Spinal cord (tissue), 10 donors: Measurements from ENCODE around the gene SMYD3. TPM values are rescaled to one million over a fixed set of nuclear protein-coding genes. Genes with fewer than 3 reads are reported as not detected.
A peak's percentile ranks its signal among the peaks of the same experiment; 100 is the strongest.

Experiments
- DNase-seq, 6 donors: peaks; one replicate each; pipeline versions ENCODE4 v3.0.0 to v3.0.0-alpha.2; 2013 to 2015; ENCODE audit warnings: low spot score in 6 of 6, low read depth in 4 of 6
- H3K27ac ChIP-seq: one replicate; pipeline ENCODE4 v1.5.1; 2013; ENCODE audit warnings: low read depth, low read length, control low read depth
- H3K27me3 ChIP-seq: one replicate; pipeline ENCODE4 v1.6.1; 2013; ENCODE audit warnings: low read length; ENCODE audit not compliant: control insufficient read depth, insufficient read depth
- H3K36me3 ChIP-seq: one replicate; pipeline ENCODE4 v1.6.1; 2013; ENCODE audit warnings: low read length; ENCODE audit not compliant: control insufficient read depth, insufficient read depth
- H3K4me1 ChIP-seq: one replicate; pipeline ENCODE4 v1.6.1; 2013; ENCODE audit warnings: low read length; ENCODE audit not compliant: control insufficient read depth, insufficient read depth
- H3K4me3 ChIP-seq: one replicate; pipeline ENCODE4 v1.5.1; 2013; ENCODE audit warnings: low read depth, low read length, control low read depth
- H3K9me3 ChIP-seq: one replicate; pipeline ENCODE4 v1.6.1; 2013; ENCODE audit warnings: low read length; ENCODE audit not compliant: control insufficient read depth, insufficient read depth
- WGBS: methylation state at CpG from one replicate; pipeline ENCODE4 v1.1.5; 2013; ENCODE audit warnings: missing lambda C conversion rate; ENCODE audit not compliant: insufficient coverage; 5-methylcytosine and 5-hydroxymethylcytosine counted together
- polyA plus RNA-seq, 2 donors: library from polyadenylated mRNA; unstranded; fragments of 120-200 nt; gene quantifications; one replicate each; pipeline ENCODE4 v1.2.1, GENCODE V29; 2013; ENCODE audit not compliant: insufficient read length in 2 of 2
- total RNA-seq, 2 donors: library from RNA; depleted of rRNA in 1 of 2; stranded (reverse); fragments of 120-200 nt in 1 of 2; fragments of >200 nt in 1 of 2; gene quantifications; one replicate each; pipeline versions ENCODE4 v1.2.3 to v1.2.4, GENCODE V29; 2013 to 2014
- donor health status: healthy.

SMYD3 gene
- total and polyA plus RNA-seq, 4 donors, result 37.5 to 54.4 (median 49.4) TPM

- Histone ChIP-seq H3K4me1 (no peaks in the 10 kb centered on the region), H3K9me3 (no peaks in the 10 kb centered on the region), H3K27ac (no peak overlapping the region), H3K36me3 (no peaks in the 10 kb centered on the region), H3K27me3 (no peaks in the 10 kb centered on the region), H3K4me3 (no peak overlapping the region)
- 70% methylated on average over 2 of the region's 4 CpGs for WGBS
- DNase-seq, result no peak
Observed at GRCh38 chr1:246281195-246281594, 225.9 kb downstream of the SMYD3 start.

- Histone ChIP-seq H3K27ac (no peak overlapping the region), H3K4me1 (no peaks in the 10 kb centered on the region), H3K9me3 (no peaks in the 10 kb centered on the region), H3K36me3 (no peaks in the 10 kb centered on the region), H3K27me3 (no peaks in the 10 kb centered on the region), H3K4me3 (no peak overlapping the region)
- peak in 3 of 6 donors; percentile 40 to 92 (median 62) for DNase-seq
- 83% methylated on average over 1 of the region's 3 CpGs for WGBS
Observed at GRCh38 chr1:246280551-246280950, 226.5 kb downstream of the SMYD3 start.

- no peak for DNase-seq
- H3K27me3 ChIP-seq, result no peaks in the 10 kb centered on the region
Observed at GRCh38 chr1:246279402-246279801, 227.7 kb downstream of the SMYD3 start.

GRCh38 chr1:246278371-246278770, 228.7 kb downstream of the SMYD3 start:
- no peaks in the 10 kb centered on the region for H3K4me1 ChIP-seq
- no peaks in the 10 kb centered on the region for H3K9me3 ChIP-seq
- no peaks in the 10 kb centered on the region for H3K36me3 ChIP-seq
- no peaks in the 10 kb centered on the region for H3K27me3 ChIP-seq
- H3K27ac ChIP-seq, result no peak overlapping the region
- DNase-seq, result no peak
- 93% methylated on average over 5 of the region's 6 CpGs for WGBS
- no peak overlapping the region for H3K4me3 ChIP-seq

More at GRCh38 chr1:246279402-246279801, 227.7 kb downstream of the SMYD3 start:
- no CpG with 5 or more reads among the region's 5 CpGs for WGBS
- H3K36me3 ChIP-seq, result no peaks in the 10 kb centered on the region
- no peaks in the 10 kb centered on the region for H3K4me1 ChIP-seq
- H3K9me3 ChIP-seq, result no peaks in the 10 kb centered on the region
- H3K27ac ChIP-seq, result no peak overlapping the region
- H3K4me3 ChIP-seq, result no peak overlapping the region

- no peak overlapping the region for H3K27ac ChIP-seq
- no peak for DNase-seq
- H3K4me3 ChIP-seq, result no peak overlapping the region
- H3K9me3 ChIP-seq, result no peaks in the 10 kb centered on the region
- H3K4me1 ChIP-seq, result no peaks in the 10 kb centered on the region
- WGBS, result 87% methylated on average over 2 of the region's 3 CpGs
- no peaks in the 10 kb centered on the region for H3K27me3 ChIP-seq
- no peaks in the 10 kb centered on the region for H3K36me3 ChIP-seq
Observed at GRCh38 chr1:246275036-246275435, 232.0 kb downstream of the SMYD3 start.

GRCh38 chr1:246274186-246274585, 232.9 kb downstream of the SMYD3 start:
- Histone ChIP-seq H3K36me3 (no peaks in the 10 kb centered on the region), H3K27ac (peak overlapping the region; percentile 15), H3K27me3 (no peaks in the 10 kb centered on the region), H3K4me1 (no peaks in the 10 kb centered on the region), H3K4me3 (no peak overlapping the region), H3K9me3 (no peaks in the 10 kb centered on the region)
- WGBS, result no CpG with 5 or more reads among the region's 2 CpGs
- DNase-seq, result no peak

GRCh38 chr1:246271516-246271915, 235.6 kb downstream of the SMYD3 start:
- Histone ChIP-seq H3K4me1 (no peaks in the 10 kb centered on the region), H3K36me3 (no peaks in the 10 kb centered on the region), H3K27ac (no peak overlapping the region), H3K4me3 (no peak overlapping the region), H3K27me3 (no peaks in the 10 kb centered on the region), H3K9me3 (no peaks in the 10 kb centered on the region)
- DNase-seq, result no peak
- WGBS, result 88% methylated on average over 2 of the region's 4 CpGs

GRCh38 chr1:246270236-246270635, 236.8 kb downstream of the SMYD3 start:
- Histone ChIP-seq H3K36me3 (no peaks in the 10 kb centered on the region), H3K27me3 (no peaks in the 10 kb centered on the region), H3K27ac (no peak overlapping the region), H3K4me1 (no peaks in the 10 kb centered on the region), H3K4me3 (no peak overlapping the region), H3K9me3 (no peaks in the 10 kb centered on the region)
- DNase-seq, result no peak

GRCh38 chr1:246269466-246269865, 237.6 kb downstream of the SMYD3 start:
- Histone ChIP-seq H3K27me3 (no peaks in the 10 kb centered on the region), H3K36me3 (no peaks in the 10 kb centered on the region), H3K4me3 (no peak overlapping the region), H3K4me1 (no peaks in the 10 kb centered on the region), H3K9me3 (no peaks in the 10 kb centered on the region), H3K27ac (no peak overlapping the region)
- no peak for DNase-seq
- WGBS, result 98% methylated on average over 7 of the region's 7 CpGs

GRCh38 chr1:246267896-246268295, 239.2 kb downstream of the SMYD3 start:
- DNase-seq, result no peak
- Histone ChIP-seq H3K36me3 (no peaks in the 10 kb centered on the region), H3K9me3 (no peaks in the 10 kb centered on the region), H3K27ac (no peak overlapping the region), H3K27me3 (no peaks in the 10 kb centered on the region), H3K4me3 (no peak overlapping the region), H3K4me1 (no peaks in the 10 kb centered on the region)
- 60% methylated on average over 1 of the region's 5 CpGs for WGBS
